HL-60 (cell line): ENCODE results near the gene AOC3.

Experiments used
- TF ChIP-seq, protein P1 (sequence below): IDR thresholded peaks from one replicate; pipeline ENCODE4 v1.5.1; 2011; ENCODE audit warnings: low read length, control low read depth, inconsistent platforms; ENCODE audit not compliant: insufficient read depth
- TF ChIP-seq, protein P2 (sequence below): IDR thresholded peaks from 2 replicates; pipeline ENCODE4 v1.6.1; 2012; ENCODE audit warnings: low read depth; ENCODE audit not compliant: insufficient replicate concordance

DNA sequence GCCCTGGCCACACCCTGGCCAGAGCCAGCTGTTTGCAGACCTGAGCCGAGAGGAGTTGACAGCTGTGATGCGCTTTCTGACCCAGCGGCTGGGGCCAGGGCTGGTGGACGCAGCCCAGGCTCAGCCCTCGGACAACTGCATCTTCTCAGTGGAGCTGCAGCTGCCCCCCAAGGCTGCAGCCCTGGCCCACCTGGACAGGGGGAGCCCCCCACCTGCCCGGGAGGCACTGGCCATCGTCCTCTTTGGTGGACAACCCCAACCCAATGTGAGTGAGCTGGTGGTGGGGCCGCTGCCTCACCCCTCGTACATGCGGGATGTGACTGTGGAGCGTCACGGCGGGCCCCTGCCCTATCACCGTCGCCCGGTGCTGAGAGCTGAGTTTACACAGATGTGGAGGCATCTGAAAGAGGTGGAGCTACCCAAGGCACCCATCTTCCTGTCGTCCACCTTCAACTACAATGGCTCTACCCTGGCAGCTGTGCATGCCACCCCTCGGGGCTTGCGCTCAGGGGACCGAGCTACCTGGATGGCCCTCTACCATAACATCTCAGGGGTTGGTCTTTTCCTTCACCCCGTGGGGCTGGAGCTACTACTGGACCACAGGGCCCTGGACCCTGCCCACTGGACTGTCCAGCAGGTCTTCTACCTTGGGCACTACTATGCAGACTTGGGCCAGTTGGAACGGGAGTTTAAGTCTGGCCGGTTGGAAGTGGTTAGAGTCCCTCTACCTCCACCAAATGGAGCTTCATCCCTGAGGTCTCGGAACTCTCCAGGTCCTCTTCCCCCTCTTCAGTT is 6.0 kb upstream of the AOC3 start:
- TF ChIP-seq, protein P1, sequence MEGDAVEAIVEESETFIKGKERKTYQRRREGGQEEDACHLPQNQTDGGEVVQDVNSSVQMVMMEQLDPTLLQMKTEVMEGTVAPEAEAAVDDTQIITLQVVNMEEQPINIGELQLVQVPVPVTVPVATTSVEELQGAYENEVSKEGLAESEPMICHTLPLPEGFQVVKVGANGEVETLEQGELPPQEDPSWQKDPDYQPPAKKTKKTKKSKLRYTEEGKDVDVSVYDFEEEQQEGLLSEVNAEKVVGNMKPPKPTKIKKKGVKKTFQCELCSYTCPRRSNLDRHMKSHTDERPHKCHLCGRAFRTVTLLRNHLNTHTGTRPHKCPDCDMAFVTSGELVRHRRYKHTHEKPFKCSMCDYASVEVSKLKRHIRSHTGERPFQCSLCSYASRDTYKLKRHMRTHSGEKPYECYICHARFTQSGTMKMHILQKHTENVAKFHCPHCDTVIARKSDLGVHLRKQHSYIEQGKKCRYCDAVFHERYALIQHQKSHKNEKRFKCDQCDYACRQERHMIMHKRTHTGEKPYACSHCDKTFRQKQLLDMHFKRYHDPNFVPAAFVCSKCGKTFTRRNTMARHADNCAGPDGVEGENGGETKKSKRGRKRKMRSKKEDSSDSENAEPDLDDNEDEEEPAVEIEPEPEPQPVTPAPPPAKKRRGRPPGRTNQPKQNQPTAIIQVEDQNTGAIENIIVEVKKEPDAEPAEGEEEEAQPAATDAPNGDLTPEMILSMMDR = no peak
- TF ChIP-seq, protein P2, sequence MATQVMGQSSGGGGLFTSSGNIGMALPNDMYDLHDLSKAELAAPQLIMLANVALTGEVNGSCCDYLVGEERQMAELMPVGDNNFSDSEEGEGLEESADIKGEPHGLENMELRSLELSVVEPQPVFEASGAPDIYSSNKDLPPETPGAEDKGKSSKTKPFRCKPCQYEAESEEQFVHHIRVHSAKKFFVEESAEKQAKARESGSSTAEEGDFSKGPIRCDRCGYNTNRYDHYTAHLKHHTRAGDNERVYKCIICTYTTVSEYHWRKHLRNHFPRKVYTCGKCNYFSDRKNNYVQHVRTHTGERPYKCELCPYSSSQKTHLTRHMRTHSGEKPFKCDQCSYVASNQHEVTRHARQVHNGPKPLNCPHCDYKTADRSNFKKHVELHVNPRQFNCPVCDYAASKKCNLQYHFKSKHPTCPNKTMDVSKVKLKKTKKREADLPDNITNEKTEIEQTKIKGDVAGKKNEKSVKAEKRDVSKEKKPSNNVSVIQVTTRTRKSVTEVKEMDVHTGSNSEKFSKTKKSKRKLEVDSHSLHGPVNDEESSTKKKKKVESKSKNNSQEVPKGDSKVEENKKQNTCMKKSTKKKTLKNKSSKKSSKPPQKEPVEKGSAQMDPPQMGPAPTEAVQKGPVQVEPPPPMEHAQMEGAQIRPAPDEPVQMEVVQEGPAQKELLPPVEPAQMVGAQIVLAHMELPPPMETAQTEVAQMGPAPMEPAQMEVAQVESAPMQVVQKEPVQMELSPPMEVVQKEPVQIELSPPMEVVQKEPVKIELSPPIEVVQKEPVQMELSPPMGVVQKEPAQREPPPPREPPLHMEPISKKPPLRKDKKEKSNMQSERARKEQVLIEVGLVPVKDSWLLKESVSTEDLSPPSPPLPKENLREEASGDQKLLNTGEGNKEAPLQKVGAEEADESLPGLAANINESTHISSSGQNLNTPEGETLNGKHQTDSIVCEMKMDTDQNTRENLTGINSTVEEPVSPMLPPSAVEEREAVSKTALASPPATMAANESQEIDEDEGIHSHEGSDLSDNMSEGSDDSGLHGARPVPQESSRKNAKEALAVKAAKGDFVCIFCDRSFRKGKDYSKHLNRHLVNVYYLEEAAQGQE = no peak
